B cell (primary cell): Measurements from ENCODE around the gene DYNLT1. TPM values are rescaled to one million over a fixed set of nuclear protein-coding genes. Genes with fewer than 3 reads are reported as not detected.

Experiments
- ATAC-seq: fragments of 200-7000 bp; cut with Tn5 transposase; one replicate; pipeline ENCODE4 v1.10.0; 2021; ENCODE audit warnings: low read depth, mild to moderate bottlenecking, moderate number of reproducible peaks, moderate library complexity
- CTCF ChIA-PET: fragments of 350-600 bp; sonication (Branson Sonifier 250); formaldehyde crosslinking; loops from one replicate; lab custom pipeline; 2021; ENCODE audit warnings: antibody characterized with exemption, inconsistent platforms; lab: Charles Lee
- POLR2A ChIA-PET: fragments of 350-600 bp; sonication (Branson Sonifier 250); formaldehyde crosslinking; loops from one replicate; lab custom pipeline; 2021; ENCODE audit warnings: antibody characterized with exemption; lab: Charles Lee
- DNase-seq: peaks from one replicate; pipeline ENCODE4 v3.0.0; 2013
- H2AFZ ChIP-seq: 2 replicates; pipeline ENCODE4 v1.6.1; 2012; ENCODE audit warnings: mild to moderate bottlenecking, low read depth, low read length; ENCODE audit not compliant: insufficient read depth, poor library complexity, severe bottlenecking
- H3K27ac ChIP-seq, 2 donors: 1 replicate in 1 of 2; 2 replicates in 1 of 2; pipeline ENCODE4 v1.5.1; 2012 to 2013; ENCODE audit warnings: low read length in 2 of 2, mild to moderate bottlenecking in 2 of 2, moderate library complexity in 1 of 2
- H3K27me3 ChIP-seq, 4 experiments: fragments of 200-600 bp in 1 of 4; sonication (generic) in 1 of 4; replicated peaks in 1 of 4; 1 replicate in 2 of 4; 2 replicates in 2 of 4; pipeline versions ENCODE4 v1.6.1 to v1.7.0; 2013 to 2016; ENCODE audit warnings: low read length in 3 of 4, mild to moderate bottlenecking in 2 of 4, mixed read lengths in 1 of 4, moderate library complexity in 1 of 4; ENCODE audit not compliant: insufficient read depth in 4 of 4, control insufficient read depth in 3 of 4; ENCODE audit errors: control extremely low read depth in 1 of 4
- H3K36me3 ChIP-seq, 2 experiments: replicated peaks in 1 of 2; 1 replicate in 1 of 2; 2 replicates in 1 of 2; pipeline versions ENCODE4 v1.6.1 to v1.7.1; 2013; ENCODE audit warnings: low read length in 1 of 2; ENCODE audit not compliant: insufficient read depth in 2 of 2, control insufficient read depth in 1 of 2; ENCODE audit errors: control extremely low read depth in 1 of 2, extremely low read depth in 1 of 2
- H3K4me1 ChIP-seq, 2 donors: fragments of 200-600 bp in 1 of 2; sonication (generic) in 1 of 2; 1 replicate in 1 of 2; 2 replicates in 1 of 2; pipeline versions ENCODE4 v1.5.1 to v1.6.1; 2013 to 2017; ENCODE audit warnings: low read length in 2 of 2; ENCODE audit not compliant: control insufficient read depth in 2 of 2, insufficient read depth in 2 of 2
- H3K4me2 ChIP-seq: replicated peaks from 2 replicates; pipeline ENCODE3; 2012; ENCODE audit warnings: mild to moderate bottlenecking, low read depth, low read length; ENCODE audit not compliant: poor library complexity, severe bottlenecking
- H3K4me3 ChIP-seq, 5 experiments: fragments of 200-600 bp in 1 of 5; sonication (generic) in 1 of 5; 1 replicate in 3 of 5; 2 replicates in 2 of 5; pipeline versions ENCODE4 v1.5.1 to v1.7.0; 2011 to 2016; ENCODE audit warnings: low read length in 4 of 5, mild to moderate bottlenecking in 4 of 5, low read depth in 2 of 5, control low read depth in 1 of 5, moderate library complexity in 1 of 5; ENCODE audit not compliant: insufficient read depth in 1 of 5; ENCODE audit errors: control extremely low read depth in 1 of 5, extremely low read depth in 1 of 5
- H3K79me2 ChIP-seq: fragments of 200-600 bp; sonication (generic); one replicate; pipeline ENCODE4 v1.6.0; 2016; ENCODE audit warnings: low read length; ENCODE audit not compliant: control insufficient read depth, insufficient read depth
- H3K9ac ChIP-seq: fragments of 200-600 bp; sonication (generic); 2 replicates; pipeline ENCODE4 v1.6.1; 2017; ENCODE audit warnings: mild to moderate bottlenecking, low read length, moderate library complexity
- H3K9me3 ChIP-seq, 3 donors: one replicate each; pipeline versions ENCODE4 v1.6.1 to v1.7.1; 2013; ENCODE audit warnings: low read length in 2 of 3; ENCODE audit not compliant: control insufficient read depth in 2 of 3, insufficient read depth in 1 of 3; ENCODE audit errors: control extremely low read depth in 1 of 3
- H4K20me1 ChIP-seq: 2 replicates; pipeline ENCODE4 v1.6.0; 2012; ENCODE audit warnings: mild to moderate bottlenecking, low read length; ENCODE audit not compliant: insufficient read depth, control insufficient read depth, poor library complexity, severe bottlenecking
- H3K27ac Mint-ChIP-seq: one replicate; pipeline ENCODE4 v1.8.0; 2021; ENCODE audit warnings: mixed read lengths
- H3K27me3 Mint-ChIP-seq: one replicate; pipeline ENCODE4 v1.8.0; 2021; ENCODE audit warnings: mixed read lengths
- H3K4me1 Mint-ChIP-seq: one replicate; pipeline ENCODE4 v1.8.0; 2021; ENCODE audit warnings: mixed read lengths
- H3K4me3 Mint-ChIP-seq: one replicate; pipeline ENCODE4 v1.8.0; 2021; ENCODE audit warnings: mixed read lengths
- H3K9me3 Mint-ChIP-seq: one replicate; pipeline ENCODE4 v1.8.0; 2022; ENCODE audit warnings: mixed read lengths; ENCODE audit not compliant: insufficient read depth
- EZH2 ChIP-seq: IDR thresholded peaks from 2 replicates; pipeline ENCODE4 v1.6.1; 2012; ENCODE audit warnings: borderline replicate concordance, low read depth, mild to moderate bottlenecking, moderate library complexity, low read length; ENCODE audit not compliant: insufficient read depth, poor library complexity, severe bottlenecking
- WGBS: methylation state at CpG from one replicate; pipeline ENCODE4 v1.1.5; 2013; ENCODE audit warnings: missing lambda C conversion rate; ENCODE audit not compliant: insufficient coverage; 5-methylcytosine and 5-hydroxymethylcytosine counted together
- intact Hi-C: fragments of 100-400 bp; cut with micrococcal nuclease; formaldehyde crosslinking; loops from one replicate; pipeline ENCODE4 v1.10.0; 2022
- polyA plus RNA-seq: library from polyadenylated mRNA; depleted of rRNA; stranded (reverse); fragments of >200 nt; gene quantifications from 2 replicates; pipeline ENCODE4 v1.2.3, GENCODE V29; 2012
- small RNA-seq: library from RNA; depleted of rRNA; stranded (forward); fragments of <200 nt; gene quantifications from one replicate; pipeline ENCODE3, GENCODE V24; 2012; ENCODE audit warnings: low replicate concordance, low read depth; ENCODE audit not compliant: insufficient read length
- total RNA-seq, 2 donors: library from RNA; stranded (reverse); fragments of 120-200 nt in 1 of 2; gene quantifications; 1 replicate in 1 of 2; 2 replicates in 1 of 2; pipeline versions ENCODE4 v1.2.3 to v1.2.4, GENCODE V29; 2013 to 2022
- TF ChIP-seq, protein P1 (sequence below): fragments of 200-600 bp; IDR thresholded peaks from one replicate; pipeline ENCODE4 v1.8.0; 2022; ENCODE audit warnings: antibody characterized with exemption, mild to moderate bottlenecking

Gene DYNLT1
- total and polyA plus RNA-seq, 2 donors (not counting 1 experiment from before 2014, with no cell fraction given), result 34.8 to 62.6 TPM

DNA sequence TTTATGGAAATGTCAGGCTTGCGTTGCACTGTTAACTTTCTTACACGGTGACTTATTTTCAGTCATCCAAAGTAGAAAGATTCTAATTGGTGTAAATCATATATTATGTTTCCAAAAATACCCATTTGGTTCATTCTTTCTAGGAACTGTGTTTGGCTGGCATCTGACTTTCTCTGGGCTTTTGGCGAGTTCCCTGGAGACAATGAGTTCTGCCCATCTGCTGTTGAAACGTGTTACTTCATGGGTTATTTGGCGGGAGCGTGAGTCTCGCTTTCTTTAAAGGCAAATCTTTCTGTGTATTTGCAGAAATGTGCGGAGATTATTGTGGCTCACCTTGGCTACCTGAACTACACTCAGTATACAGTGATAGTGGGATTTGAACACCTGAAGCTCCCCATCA is 55.2 kb downstream of the DYNLT1 start:
- Histone ChIP-seq H3K27ac (no peak overlapping the region), H3K4me2 (no peak overlapping the region), H3K4me3 (no peak overlapping the region), H2AFZ (no peak overlapping the region), H3K36me3 (peaks cover 4 to 58% of the 10 kb centered on the region in 2 experiments), H3K9ac (no peak overlapping the region), H3K79me2 (no peaks in the 10 kb centered on the region), H3K9me3 (peaks cover 0 to 3% (median 0%) of the 10 kb centered on the region in 3 donors), H3K4me1 (no peaks in the 10 kb centered on the region), H3K27me3 (no peaks in the 10 kb centered on the region), H4K20me1 (no peaks in the 10 kb centered on the region)
- no peaks in the 10 kb centered on the region for H3K4me1 Mint-ChIP-seq
- ChIA-PET POLR2A (no interaction called here), CTCF (no interaction called here)
- no peak for DNase-seq
- no peaks in the 10 kb centered on the region for H3K9me3 Mint-ChIP-seq
- no peaks in the 10 kb centered on the region for H3K27me3 Mint-ChIP-seq
- no peak for ATAC-seq
- no peak for TF ChIP-seq EZH2
- TF ChIP-seq, protein P1, sequence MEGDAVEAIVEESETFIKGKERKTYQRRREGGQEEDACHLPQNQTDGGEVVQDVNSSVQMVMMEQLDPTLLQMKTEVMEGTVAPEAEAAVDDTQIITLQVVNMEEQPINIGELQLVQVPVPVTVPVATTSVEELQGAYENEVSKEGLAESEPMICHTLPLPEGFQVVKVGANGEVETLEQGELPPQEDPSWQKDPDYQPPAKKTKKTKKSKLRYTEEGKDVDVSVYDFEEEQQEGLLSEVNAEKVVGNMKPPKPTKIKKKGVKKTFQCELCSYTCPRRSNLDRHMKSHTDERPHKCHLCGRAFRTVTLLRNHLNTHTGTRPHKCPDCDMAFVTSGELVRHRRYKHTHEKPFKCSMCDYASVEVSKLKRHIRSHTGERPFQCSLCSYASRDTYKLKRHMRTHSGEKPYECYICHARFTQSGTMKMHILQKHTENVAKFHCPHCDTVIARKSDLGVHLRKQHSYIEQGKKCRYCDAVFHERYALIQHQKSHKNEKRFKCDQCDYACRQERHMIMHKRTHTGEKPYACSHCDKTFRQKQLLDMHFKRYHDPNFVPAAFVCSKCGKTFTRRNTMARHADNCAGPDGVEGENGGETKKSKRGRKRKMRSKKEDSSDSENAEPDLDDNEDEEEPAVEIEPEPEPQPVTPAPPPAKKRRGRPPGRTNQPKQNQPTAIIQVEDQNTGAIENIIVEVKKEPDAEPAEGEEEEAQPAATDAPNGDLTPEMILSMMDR, result no peak
- intact Hi-C loops, result no loop called here
- WGBS, result 92% methylated on average over 4 of the region's 8 CpGs
- no peak overlapping the region for H3K27ac Mint-ChIP-seq
- no peak overlapping the region for H3K4me3 Mint-ChIP-seq

DNA sequence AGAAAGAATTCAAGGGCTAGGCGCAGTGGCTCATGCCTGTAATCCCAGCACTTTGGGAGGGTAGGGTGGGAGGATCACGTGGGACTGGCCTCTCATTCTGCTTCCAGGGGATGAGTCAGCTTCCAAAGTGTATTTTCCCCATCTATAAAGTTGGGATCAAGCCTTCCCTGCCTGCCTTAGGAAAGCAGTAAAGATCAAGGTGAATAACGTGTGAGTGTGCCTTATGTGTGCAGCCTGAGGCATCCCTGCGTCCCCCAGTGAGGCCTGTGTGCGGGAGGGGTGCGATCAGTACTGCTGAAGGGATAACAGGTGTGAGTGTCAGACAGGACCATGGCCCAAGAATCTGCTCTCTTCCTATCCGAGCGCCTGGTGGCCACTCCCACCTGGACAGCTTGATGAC is 57.9 kb downstream of the DYNLT1 start:
- H3K27ac Mint-ChIP-seq, result no peak overlapping the region
- Histone ChIP-seq H3K4me3 (no peak overlapping the region), H3K36me3 (peaks cover 4 to 55% of the 10 kb centered on the region in 2 experiments), H3K9me3 (peaks cover 0 to 3% (median 0%) of the 10 kb centered on the region in 3 donors), H3K4me2 (no peak overlapping the region), H3K4me1 (no peaks in the 10 kb centered on the region), H3K79me2 (no peaks in the 10 kb centered on the region), H4K20me1 (no peaks in the 10 kb centered on the region), H3K27ac (no peak overlapping the region), H3K9ac (no peak overlapping the region), H2AFZ (no peak overlapping the region), H3K27me3 (no peaks in the 10 kb centered on the region)
- H3K9me3 Mint-ChIP-seq, result no peaks in the 10 kb centered on the region
- 99% methylated on average over 6 of the region's 8 CpGs for WGBS
- intact Hi-C loops, result no loop called here
- DNase-seq (no peak), ATAC-seq (no peak)
- H3K27me3 Mint-ChIP-seq, result no peaks in the 10 kb centered on the region
- POLR2A ChIA-PET, result no interaction called here
- TF ChIP-seq EZH2, result no peak
- TF ChIP-seq, protein P1, result no peak
- H3K4me1 Mint-ChIP-seq, result no peaks in the 10 kb centered on the region
- no peak overlapping the region for H3K4me3 Mint-ChIP-seq
- CTCF ChIA-PET, result no interaction called here

Small RNA genes within 50 kb of the gene (small RNA-seq; reads per million reads assigned to genes)
- not detected for gene MIR7161

Other genes with a start within 250 kb of the DYNLT1 start
- 9.3 and 9.6 TPM in 2 replicates for gene TMEM181, start 84.7 kb downstream of the DYNLT1 start, total RNA-seq
- gene TMEM181, start 84.7 kb downstream of the DYNLT1 start, polyA plus RNA-seq, result 2.8 and 4.6 TPM in 2 replicates
- 4.4 and 5.4 TPM in 2 replicates for gene SYTL3, start 5.3 kb upstream of the DYNLT1 start, total RNA-seq
- 1.1 and 1.3 TPM in 2 replicates for gene SYTL3, start 5.3 kb upstream of the DYNLT1 start, polyA plus RNA-seq
- gene EZR, start 174.6 kb upstream of the DYNLT1 start, total RNA-seq, result 943 and 945 TPM in 2 replicates
- 227 and 591 TPM in 2 replicates for gene EZR, start 174.6 kb upstream of the DYNLT1 start, polyA plus RNA-seq